ENCODE measurements around the gene AFF1. TPM values are rescaled to one million over a fixed set of nuclear protein-coding genes. Genes with fewer than 3 reads are reported as not detected.
"Not testable (repeated sequence)": the region's sequence is repeated elsewhere in the genome, so short reads cannot be mapped to it uniquely, and the experiment has no call there.

The AFF1 gene
- polyA plus RNA-seq, 1 donor (not counting 4 experiments of a cell fraction or from before 2014, with no cell fraction given) = 14.4 TPM

- peaks cover 56% of the 10 kb centered on the region for H3K4me1 ChIP-seq (ENCODE audit: control insufficient read depth, extremely low read depth, insufficient read depth, low read length)
- no peak for TF ChIP-seq CTCF (optimal IDR thresholded peaks at IDR 0.05 in 1 of 3, IDR thresholded peaks at IDR 0.05 in 1 of 3, conservative IDR thresholded peaks at IDR 0.05 in 1 of 3; ENCODE audit: extremely low read depth in 1 of 3, insufficient read depth in 2 of 3, low read length in 3 of 3)
- no peak for TF ChIP-seq EZH2 (IDR thresholded peaks at IDR 0.05; ENCODE audit: low read length)
- peak overlapping the region; percentile 58 for H3K4me2 ChIP-seq (ENCODE audit: control insufficient read depth, extremely low read depth, insufficient read depth, low read depth, low read length)
- no peaks in the 10 kb centered on the region for H3K9me1 ChIP-seq (ENCODE audit: control insufficient read depth, extremely low read depth, insufficient read depth, low read length)
- no peak overlapping the region for H3K4me3 ChIP-seq (ENCODE audit: control insufficient read depth in 2 of 3, extremely low read depth in 1 of 3, insufficient read depth in 2 of 3, low read depth in 1 of 3, low read length in 3 of 3)
- no peak for DNase-seq (ENCODE audit: low read depth, low spot score)
- FAIRE-seq = peak; percentile 44
- H4K20me1 ChIP-seq (ENCODE audit: control insufficient read depth, extremely low read depth, insufficient read depth, low read length) = no peaks in the 10 kb centered on the region
- H3K79me2 ChIP-seq (ENCODE audit: control insufficient read depth, insufficient read depth, low read length) = peaks cover 79% of the 10 kb centered on the region
- H3K9me3 ChIP-seq (ENCODE audit: control insufficient read depth, low read depth, low read length) = no peaks in the 10 kb centered on the region
- dilution Hi-C loops (cut with MboI; ENCODE audit: extremely low pct_ligation_motif_present, low sequenced_read_pairs) = no loop called here
- no peak overlapping the region for H2AFZ ChIP-seq (ENCODE audit: control insufficient read depth, low read length)
- H3K27me3 ChIP-seq (ENCODE audit: control insufficient read depth, extremely low read depth, insufficient read depth, low read length) = no peaks in the 10 kb centered on the region
- no peaks in the 10 kb centered on the region for H3K36me3 ChIP-seq (ENCODE audit: control insufficient read depth in 2 of 2, extremely low read depth in 1 of 2, insufficient read depth in 2 of 2, low read length in 2 of 2)
- H3K27ac ChIP-seq (ENCODE audit: control insufficient read depth, insufficient read depth, low read length) = peak overlapping the region; percentile 73
- peak overlapping the region; percentile 15 for H3K9ac ChIP-seq (ENCODE audit: control insufficient read depth, extremely low read depth, insufficient read depth, low read length)
These were observed 76.7 kb downstream of the AFF1 start for GRCh38 chr4:87011340-87012034.

GRCh38 chr4:87012265-87012953 is 77.6 kb downstream of the AFF1 start:
- dilution Hi-C loops (cut with MboI; ENCODE audit: extremely low pct_ligation_motif_present, low sequenced_read_pairs) = no loop called here
- no peaks in the 10 kb centered on the region for H4K20me1 ChIP-seq (ENCODE audit: control insufficient read depth, extremely low read depth, insufficient read depth, low read length)
- TF ChIP-seq EZH2 (IDR thresholded peaks at IDR 0.05; ENCODE audit: low read length) = no peak
- no peak for TF ChIP-seq CTCF (optimal IDR thresholded peaks at IDR 0.05 in 1 of 3, IDR thresholded peaks at IDR 0.05 in 1 of 3, conservative IDR thresholded peaks at IDR 0.05 in 1 of 3; ENCODE audit: extremely low read depth in 1 of 3, insufficient read depth in 2 of 3, low read length in 3 of 3)
- no peaks in the 10 kb centered on the region for H3K36me3 ChIP-seq (ENCODE audit: control insufficient read depth in 2 of 2, extremely low read depth in 1 of 2, insufficient read depth in 2 of 2, low read length in 2 of 2)
- FAIRE-seq = no peak
- H3K9ac ChIP-seq (ENCODE audit: control insufficient read depth, extremely low read depth, insufficient read depth, low read length) = no peak overlapping the region
- H3K9me1 ChIP-seq (ENCODE audit: control insufficient read depth, extremely low read depth, insufficient read depth, low read length) = no peaks in the 10 kb centered on the region
- H2AFZ ChIP-seq (ENCODE audit: control insufficient read depth, low read length) = no peak overlapping the region
- no peak overlapping the region for H3K27ac ChIP-seq (ENCODE audit: control insufficient read depth, insufficient read depth, low read length)
- peaks cover 83% of the 10 kb centered on the region for H3K79me2 ChIP-seq (ENCODE audit: control insufficient read depth, insufficient read depth, low read length)
- DNase-seq (ENCODE audit: low read depth, low spot score) = no peak
- no peak overlapping the region for H3K4me3 ChIP-seq (ENCODE audit: control insufficient read depth in 2 of 3, extremely low read depth in 1 of 3, insufficient read depth in 2 of 3, low read depth in 1 of 3, low read length in 3 of 3)
- no peaks in the 10 kb centered on the region for H3K27me3 ChIP-seq (ENCODE audit: control insufficient read depth, extremely low read depth, insufficient read depth, low read length)
- H3K9me3 ChIP-seq (ENCODE audit: control insufficient read depth, low read depth, low read length) = no peaks in the 10 kb centered on the region
- peaks cover 56% of the 10 kb centered on the region for H3K4me1 ChIP-seq (ENCODE audit: control insufficient read depth, extremely low read depth, insufficient read depth, low read length)
- H3K4me2 ChIP-seq (ENCODE audit: control insufficient read depth, extremely low read depth, insufficient read depth, low read depth, low read length) = no peak overlapping the region

GRCh38 chr4:87012954-87013308 is 78.1 kb downstream of the AFF1 start:
- H3K27ac ChIP-seq (ENCODE audit: control insufficient read depth, insufficient read depth, low read length); H3K4me2 ChIP-seq (ENCODE audit: control insufficient read depth, extremely low read depth, insufficient read depth, low read depth, low read length); DNase-seq (ENCODE audit: low read depth, low spot score); FAIRE-seq; H3K9ac ChIP-seq (ENCODE audit: control insufficient read depth, extremely low read depth, insufficient read depth, low read length); H2AFZ ChIP-seq (ENCODE audit: control insufficient read depth, low read length); H3K36me3 ChIP-seq (ENCODE audit: control insufficient read depth in 2 of 2, extremely low read depth in 1 of 2, insufficient read depth in 2 of 2, low read length in 2 of 2); H3K4me3 ChIP-seq (ENCODE audit: control insufficient read depth in 2 of 3, extremely low read depth in 1 of 3, insufficient read depth in 2 of 3, low read depth in 1 of 3, low read length in 3 of 3); dilution Hi-C loops (cut with MboI; ENCODE audit: extremely low pct_ligation_motif_present, low sequenced_read_pairs); H3K9me1 ChIP-seq (ENCODE audit: control insufficient read depth, extremely low read depth, insufficient read depth, low read length); H4K20me1 ChIP-seq (ENCODE audit: control insufficient read depth, extremely low read depth, insufficient read depth, low read length); H3K27me3 ChIP-seq (ENCODE audit: control insufficient read depth, extremely low read depth, insufficient read depth, low read length); H3K9me3 ChIP-seq (ENCODE audit: control insufficient read depth, low read depth, low read length): not testable (repeated sequence)
- H3K79me2 ChIP-seq (ENCODE audit: control insufficient read depth, insufficient read depth, low read length) = peaks cover 83% of the 10 kb centered on the region
- H3K4me1 ChIP-seq (ENCODE audit: control insufficient read depth, extremely low read depth, insufficient read depth, low read length) = peaks cover 54% of the 10 kb centered on the region

All from keratinocyte (primary cell).